SK-N-SH treated with all-trans-retinoic acid at 6 μM for 48 hours (cell line): ENCODE measurements around the gene CPNE4.

ENCODE experiments used
- ATAC-seq: fragments of 200-7000 bp; cut with Tn5 transposase; 3 replicates; pipeline ENCODE4 v1.9.1; 2020; ENCODE audit warnings: mild to moderate bottlenecking, moderate library complexity
- CSDC2 ChIP-seq: fragments of 250-450 bp; sonication (Bioruptor Pico); IDR thresholded peaks from 2 replicates; pipeline ENCODE4 v1.5.0; 2020; ENCODE audit warnings: mild to moderate bottlenecking, moderate library complexity
- CSRNP3 ChIP-seq: fragments of 250-450 bp; sonication (Bioruptor Pico); IDR thresholded peaks from 2 replicates; pipeline ENCODE4 v1.5.1; 2021; ENCODE audit warnings: mild to moderate bottlenecking, moderate library complexity
- ESRRG ChIP-seq: fragments of 250-450 bp; sonication (Bioruptor Pico); IDR thresholded peaks from 2 replicates; pipeline ENCODE4 v1.6.1; 2021; ENCODE audit warnings: mild to moderate bottlenecking
- GLIS3 ChIP-seq: fragments of 250-450 bp; sonication (Bioruptor Pico); IDR thresholded peaks from 2 replicates; pipeline ENCODE4 v1.5.0; 2020; ENCODE audit warnings: mild to moderate bottlenecking, moderate library complexity
- ISL1 ChIP-seq: fragments of 250-450 bp; sonication (Bioruptor Pico); IDR thresholded peaks from 2 replicates; pipeline ENCODE4 v2.1.2; 2022; ENCODE audit warnings: mild to moderate bottlenecking, moderate library complexity
- OSR1 ChIP-seq: fragments of 250-450 bp; sonication (Bioruptor Pico); IDR thresholded peaks from 2 replicates; pipeline ENCODE4 v1.8.0; 2022; ENCODE audit warnings: moderate library complexity, mild to moderate bottlenecking, inconsistent platforms
- PPARA ChIP-seq: fragments of 250-450 bp; sonication (Bioruptor Pico); IDR thresholded peaks from 2 replicates; pipeline ENCODE4 v1.5.0; 2020; ENCODE audit warnings: mild to moderate bottlenecking, borderline replicate concordance
- RARB ChIP-seq: fragments of 250-450 bp; sonication (Bioruptor Pico); IDR thresholded peaks from 2 replicates; pipeline ENCODE4 v1.8.0; 2021; ENCODE audit warnings: mild to moderate bottlenecking, moderate library complexity
- TCF4 ChIP-seq: fragments of 250-450 bp; sonication (Bioruptor Pico); IDR thresholded peaks from 2 replicates; pipeline ENCODE4 v1.8.0; 2021; ENCODE audit warnings: mild to moderate bottlenecking, moderate library complexity, borderline replicate concordance
- TOX ChIP-seq: fragments of 250-450 bp; sonication (Bioruptor Pico); IDR thresholded peaks from 2 replicates; pipeline ENCODE4 v1.8.0; 2021; ENCODE audit warnings: mild to moderate bottlenecking, moderate library complexity, borderline replicate concordance
- TSHZ2 ChIP-seq: fragments of 250-450 bp; sonication (Bioruptor Pico); IDR thresholded peaks from 2 replicates; pipeline ENCODE4 v1.5.0; 2020; ENCODE audit warnings: mild to moderate bottlenecking, moderate library complexity
- ZC3H10 ChIP-seq: fragments of 250-450 bp; sonication (Bioruptor Pico); IDR thresholded peaks from 2 replicates; pipeline ENCODE4 v1.5.1; 2021; ENCODE audit warnings: mild to moderate bottlenecking, moderate library complexity
- ZFP30 ChIP-seq: fragments of 450-650 bp; formaldehyde crosslinking; IDR thresholded peaks from 2 replicates; pipeline ENCODE4 v1.5.0; 2022; ENCODE audit warnings: mild to moderate bottlenecking, moderate library complexity
- ZNF70 ChIP-seq: fragments of 450-650 bp; formaldehyde crosslinking; IDR thresholded peaks from 2 replicates; pipeline ENCODE4 v1.5.0; 2020; ENCODE audit warnings: mild to moderate bottlenecking, moderate library complexity
- ZNF8 ChIP-seq: fragments of 450-650 bp; formaldehyde crosslinking; IDR thresholded peaks from 2 replicates; pipeline ENCODE4 v1.5.0; 2020; ENCODE audit warnings: mild to moderate bottlenecking, moderate library complexity
- TF ChIP-seq, protein P1 (sequence below): fragments of 250-450 bp; sonication (Bioruptor Pico); IDR thresholded peaks from 2 replicates; pipeline ENCODE4 v1.8.0; 2021; ENCODE audit warnings: low read depth, mild to moderate bottlenecking, moderate library complexity, borderline replicate concordance
- TF ChIP-seq, protein P2 (sequence below): fragments of 250-450 bp; sonication (Bioruptor Pico); IDR thresholded peaks from 2 replicates; pipeline ENCODE4 v1.5.1; 2020; ENCODE audit warnings: low read depth, mild to moderate bottlenecking, moderate library complexity

The CPNE4 gene

GRCh38 chr3:131540821-131541220, 494.0 kb downstream of the CPNE4 start:
- TF ChIP-seq ZNF8 (CRISPR knock-in tag) (no peak), OSR1 (CRISPR knock-in tag) (no peak), ZNF70 (no peak), GLIS3 (CRISPR knock-in tag) (no peak), CSDC2 (no peak), ISL1 (CRISPR knock-in tag) (no peak), RARB (CRISPR knock-in tag) (no peak)
- no peak for ATAC-seq

DNA sequence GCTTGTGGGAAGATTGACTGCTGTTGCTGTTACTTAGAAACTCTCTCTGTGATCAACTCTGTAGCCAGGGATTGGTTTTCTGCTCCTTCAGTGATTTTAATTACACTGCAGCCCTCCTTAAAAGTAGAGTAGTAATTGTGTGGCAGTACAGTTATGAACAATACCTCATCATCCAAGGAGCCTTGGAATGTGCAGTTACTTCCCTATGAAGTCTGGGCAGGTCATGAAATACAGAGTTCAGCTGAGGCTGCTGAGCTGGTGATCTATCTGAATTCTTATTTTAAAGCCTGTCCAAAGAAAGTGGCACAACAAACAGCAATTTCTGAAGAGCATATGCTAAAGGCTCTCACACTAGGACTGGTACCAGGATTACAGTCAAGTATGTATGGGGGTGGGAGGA, 494.7 kb downstream of the CPNE4 start:
- ATAC-seq = no peak
- TF ChIP-seq TSHZ2 (CRISPR knock-in tag) (no peak), TOX (CRISPR knock-in tag) (no peak), ISL1 (CRISPR knock-in tag) (no peak), ZFP30 (CRISPR knock-in tag) (no peak), CSRNP3 (CRISPR knock-in tag) (no peak)

DNA sequence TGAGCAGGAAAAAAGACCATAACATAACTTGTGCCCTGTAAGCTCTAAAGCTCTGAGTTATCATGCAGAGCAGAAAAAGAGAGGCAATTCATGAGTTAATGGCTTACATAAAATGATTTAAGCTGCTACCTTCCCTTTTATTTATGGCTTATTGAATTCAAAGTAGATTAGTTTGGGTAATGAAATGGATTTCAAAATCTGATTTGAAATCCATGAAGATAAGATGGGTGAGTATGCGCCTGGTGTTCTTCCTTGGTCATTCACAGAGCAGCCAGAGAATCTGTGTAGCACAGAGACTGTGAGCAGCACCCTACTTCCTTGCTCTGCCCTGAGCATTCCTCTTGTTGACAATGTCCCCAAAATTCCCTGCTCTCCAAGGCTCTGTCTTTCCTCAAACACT, 495.8 kb downstream of the CPNE4 start:
- peak; percentile 30; the same call in 1 of the 2 replicates for TF ChIP-seq ISL1 (CRISPR knock-in tag)
- no peak for TF ChIP-seq ZNF70
- 0 out of 2 replicates have a peak, but pooled peaks have one; percentile 29 for TF ChIP-seq TSHZ2 (CRISPR knock-in tag)
- peak; percentile 44; the same call in 1 of the 2 replicates for TF ChIP-seq TCF4 (CRISPR knock-in tag)
- ATAC-seq = no peak

DNA sequence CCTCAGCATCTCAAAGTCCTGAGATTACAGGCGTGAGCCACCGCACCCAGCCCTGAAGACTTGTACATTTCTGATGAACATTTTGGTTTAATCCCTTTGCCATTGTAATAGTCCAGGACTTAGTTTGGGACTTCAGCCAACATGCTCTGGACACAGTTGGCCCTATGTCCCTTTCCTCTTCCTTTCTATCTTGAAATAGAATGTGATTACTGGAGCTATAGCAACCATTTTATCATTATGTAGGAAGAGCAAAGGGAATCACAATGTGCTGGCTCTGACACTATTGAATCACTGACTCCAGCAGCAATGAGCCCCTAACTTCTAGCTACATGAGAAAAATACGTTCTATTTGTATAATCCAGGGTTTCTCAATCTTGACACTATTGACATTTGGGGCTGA, 497.3 kb downstream of the CPNE4 start:
- TF ChIP-seq ZC3H10 (no peak), ZNF70 (no peak), ESRRG (no peak), ISL1 (CRISPR knock-in tag) (no peak), CSRNP3 (CRISPR knock-in tag) (no peak), TOX (CRISPR knock-in tag) (no peak), PPARA (CRISPR knock-in tag) (no peak)
- TF ChIP-seq, protein P1, sequence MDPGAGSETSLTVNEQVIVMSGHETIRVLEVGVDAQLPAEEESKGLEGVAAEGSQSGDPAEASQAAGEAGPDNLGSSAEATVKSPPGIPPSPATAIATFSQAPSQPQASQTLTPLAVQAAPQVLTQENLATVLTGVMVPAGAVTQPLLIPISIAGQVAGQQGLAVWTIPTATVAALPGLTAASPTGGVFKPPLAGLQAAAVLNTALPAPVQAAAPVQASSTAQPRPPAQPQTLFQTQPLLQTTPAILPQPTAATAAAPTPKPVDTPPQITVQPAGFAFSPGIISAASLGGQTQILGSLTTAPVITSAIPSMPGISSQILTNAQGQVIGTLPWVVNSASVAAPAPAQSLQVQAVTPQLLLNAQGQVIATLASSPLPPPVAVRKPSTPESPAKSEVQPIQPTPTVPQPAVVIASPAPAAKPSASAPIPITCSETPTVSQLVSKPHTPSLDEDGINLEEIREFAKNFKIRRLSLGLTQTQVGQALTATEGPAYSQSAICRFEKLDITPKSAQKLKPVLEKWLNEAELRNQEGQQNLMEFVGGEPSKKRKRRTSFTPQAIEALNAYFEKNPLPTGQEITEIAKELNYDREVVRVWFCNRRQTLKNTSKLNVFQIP (CRISPR knock-in tag) = no peak
- TF ChIP-seq, protein P2, sequence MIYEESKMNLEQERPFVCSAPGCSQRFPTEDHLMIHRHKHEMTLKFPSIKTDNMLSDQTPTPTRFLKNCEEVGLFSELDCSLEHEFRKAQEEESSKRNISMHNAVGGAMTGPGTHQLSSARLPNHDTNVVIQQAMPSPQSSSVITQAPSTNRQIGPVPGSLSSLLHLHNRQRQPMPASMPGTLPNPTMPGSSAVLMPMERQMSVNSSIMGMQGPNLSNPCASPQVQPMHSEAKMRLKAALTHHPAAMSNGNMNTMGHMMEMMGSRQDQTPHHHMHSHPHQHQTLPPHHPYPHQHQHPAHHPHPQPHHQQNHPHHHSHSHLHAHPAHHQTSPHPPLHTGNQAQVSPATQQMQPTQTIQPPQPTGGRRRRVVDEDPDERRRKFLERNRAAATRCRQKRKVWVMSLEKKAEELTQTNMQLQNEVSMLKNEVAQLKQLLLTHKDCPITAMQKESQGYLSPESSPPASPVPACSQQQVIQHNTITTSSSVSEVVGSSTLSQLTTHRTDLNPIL (CRISPR knock-in tag) = no peak
- no peak for ATAC-seq
